ENCODE measurements around the gene PIK3R5. TPM values are rescaled to one million over a fixed set of nuclear protein-coding genes. Genes with fewer than 3 reads are reported as not detected.

Gene PIK3R5
- total RNA-seq, 1 experiment from 2014 or later = not detected

DNA sequence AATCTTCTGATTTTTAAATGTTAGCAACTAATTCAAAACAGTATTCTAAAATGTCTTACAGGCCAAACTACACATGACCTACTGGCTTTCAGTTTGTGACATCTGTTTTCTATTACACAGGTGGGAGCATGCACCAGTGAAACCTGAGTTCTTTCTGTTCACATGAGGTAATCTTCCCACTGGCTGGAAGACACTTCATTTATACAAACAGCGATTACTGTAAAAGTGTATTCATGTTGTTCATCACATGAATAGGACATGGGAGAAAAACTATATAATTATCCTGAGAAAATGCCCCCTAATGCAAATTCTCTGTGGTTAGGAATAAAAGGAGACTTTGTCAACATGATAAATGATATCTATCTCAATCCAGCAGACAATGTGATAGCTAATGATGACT lies 11.1 kb upstream of the PIK3R5 start:
- TF ChIP-seq, protein P1, sequence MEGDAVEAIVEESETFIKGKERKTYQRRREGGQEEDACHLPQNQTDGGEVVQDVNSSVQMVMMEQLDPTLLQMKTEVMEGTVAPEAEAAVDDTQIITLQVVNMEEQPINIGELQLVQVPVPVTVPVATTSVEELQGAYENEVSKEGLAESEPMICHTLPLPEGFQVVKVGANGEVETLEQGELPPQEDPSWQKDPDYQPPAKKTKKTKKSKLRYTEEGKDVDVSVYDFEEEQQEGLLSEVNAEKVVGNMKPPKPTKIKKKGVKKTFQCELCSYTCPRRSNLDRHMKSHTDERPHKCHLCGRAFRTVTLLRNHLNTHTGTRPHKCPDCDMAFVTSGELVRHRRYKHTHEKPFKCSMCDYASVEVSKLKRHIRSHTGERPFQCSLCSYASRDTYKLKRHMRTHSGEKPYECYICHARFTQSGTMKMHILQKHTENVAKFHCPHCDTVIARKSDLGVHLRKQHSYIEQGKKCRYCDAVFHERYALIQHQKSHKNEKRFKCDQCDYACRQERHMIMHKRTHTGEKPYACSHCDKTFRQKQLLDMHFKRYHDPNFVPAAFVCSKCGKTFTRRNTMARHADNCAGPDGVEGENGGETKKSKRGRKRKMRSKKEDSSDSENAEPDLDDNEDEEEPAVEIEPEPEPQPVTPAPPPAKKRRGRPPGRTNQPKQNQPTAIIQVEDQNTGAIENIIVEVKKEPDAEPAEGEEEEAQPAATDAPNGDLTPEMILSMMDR (IDR thresholded peaks at IDR 0.05; ENCODE audit: insufficient read depth in 1 of 2, low read depth in 1 of 2, low read length in 1 of 2, severe bottlenecking in 1 of 2, unreplicated experiment in 1 of 2) = no peak
- Histone ChIP-seq H3K4me1 (no peaks in the 10 kb centered on the region), H3K27me3 (replicated peaks; ENCODE audit: control insufficient read depth, insufficient read depth, low read length) (no peaks in the 10 kb centered on the region), H3K9me3 (no peaks in the 10 kb centered on the region), H3K4me3 (ENCODE audit: low read depth, low read length) (no peak overlapping the region), H3K36me3 (ENCODE audit: control insufficient read depth, insufficient read depth, low read length) (no peaks in the 10 kb centered on the region)
- peaks cover 9% of the 10 kb centered on the region for H3K9me3 Mint-ChIP-seq (ENCODE audit: unreplicated experiment)
- no peak overlapping the region for H3K4me3 Mint-ChIP-seq (ENCODE audit: unreplicated experiment)
- ChIA-PET POLR2A (no interaction called here), CTCF (no interaction called here)
- BruUV-seq (replicated peaks) = no TSS peak
- DNase-seq = no peak
- no peaks in the 10 kb centered on the region for H3K36me3 Mint-ChIP-seq (ENCODE audit: insufficient read depth, unreplicated experiment)
- no peak overlapping the region for H3K27ac Mint-ChIP-seq (ENCODE audit: unreplicated experiment)
- intact Hi-C loops (cut with micrococcal nuclease; ENCODE audit: unreplicated experiment) = no loop called here
- no peaks in the 10 kb centered on the region for H3K4me1 Mint-ChIP-seq (ENCODE audit: low read depth, unreplicated experiment)
- no peaks in the 10 kb centered on the region for H3K27me3 Mint-ChIP-seq (ENCODE audit: insufficient read depth, unreplicated experiment)

DNA sequence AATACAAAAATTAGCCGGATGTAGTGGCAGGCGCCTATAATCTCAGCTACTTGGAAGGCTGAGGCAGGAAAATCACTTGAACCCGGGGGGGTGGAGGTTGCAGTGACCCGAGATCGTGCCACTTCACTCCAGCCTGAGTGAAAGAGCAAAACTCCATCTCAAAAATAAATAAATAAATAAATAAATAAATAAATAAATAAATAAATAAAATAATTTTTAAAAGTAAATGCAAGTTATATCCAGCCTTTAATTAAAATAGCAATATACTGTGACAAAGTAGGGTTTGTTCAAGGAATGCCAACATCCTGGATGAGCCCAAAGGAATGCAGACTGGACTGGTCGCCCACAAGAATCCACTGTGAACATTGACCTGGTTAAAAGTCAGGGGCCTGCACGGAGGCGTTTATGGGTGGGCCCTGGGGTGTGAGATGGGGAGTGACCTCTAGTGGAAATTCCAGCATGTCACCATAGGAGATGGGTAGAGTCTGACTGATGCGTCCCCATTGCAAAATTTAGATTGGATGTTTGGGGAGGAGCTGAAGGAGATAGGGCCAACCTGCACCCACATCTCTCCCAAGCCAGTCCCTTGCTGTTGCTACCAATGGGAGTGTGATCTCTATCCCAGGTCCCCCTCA lies 9.7 kb upstream of the PIK3R5 start:
- H3K4me3 ChIP-seq (ENCODE audit: low read depth, low read length) = no peak overlapping the region
- Mint-ChIP-seq H3K4me1 (ENCODE audit: low read depth, unreplicated experiment) (no peaks in the 10 kb centered on the region), H3K36me3 (ENCODE audit: insufficient read depth, unreplicated experiment) (no peaks in the 10 kb centered on the region), H3K9me3 (ENCODE audit: unreplicated experiment) (peaks cover 12% of the 10 kb centered on the region), H3K27ac (ENCODE audit: unreplicated experiment) (no peak overlapping the region), H3K4me3 (ENCODE audit: unreplicated experiment) (no peak overlapping the region), H3K27me3 (ENCODE audit: insufficient read depth, unreplicated experiment) (no peaks in the 10 kb centered on the region)
- intact Hi-C loops (cut with micrococcal nuclease; ENCODE audit: unreplicated experiment) = no loop called here
- ChIA-PET POLR2A (no interaction called here), CTCF (no interaction called here)
- no peaks in the 10 kb centered on the region for H3K9me3 ChIP-seq
- DNase-seq = peak; percentile 19 to 40
- H3K36me3 ChIP-seq (ENCODE audit: control insufficient read depth, insufficient read depth, low read length) = no peaks in the 10 kb centered on the region
- TF ChIP-seq, protein P1 (IDR thresholded peaks at IDR 0.05; ENCODE audit: insufficient read depth in 1 of 2, low read depth in 1 of 2, low read length in 1 of 2, severe bottlenecking in 1 of 2, unreplicated experiment in 1 of 2) = no peak
- BruUV-seq (replicated peaks) = no TSS peak
- no peaks in the 10 kb centered on the region for H3K27me3 ChIP-seq (replicated peaks; ENCODE audit: control insufficient read depth, insufficient read depth, low read length)
- no peaks in the 10 kb centered on the region for H3K4me1 ChIP-seq

DNA sequence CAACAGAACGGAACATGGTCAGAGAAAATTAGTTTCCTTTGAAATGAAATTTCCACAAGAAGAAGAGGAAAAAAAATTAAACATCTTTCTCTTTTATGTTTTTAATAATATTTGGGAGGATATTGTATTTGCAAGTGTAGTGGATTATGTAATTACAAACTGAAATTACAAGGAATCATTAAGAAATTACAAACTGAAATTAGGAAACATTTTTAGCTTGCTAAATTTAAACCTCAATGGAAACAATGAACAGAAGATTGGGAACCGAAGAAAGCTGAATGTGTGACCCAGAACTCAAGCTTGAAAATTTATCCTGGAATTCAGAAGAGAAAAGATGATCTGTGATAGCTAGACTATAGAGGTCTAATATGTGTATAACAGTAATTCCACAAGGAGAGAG lies 4.4 kb upstream of the PIK3R5 start:
- no TSS peak for BruUV-seq (replicated peaks)

More for the DNA sequence above, 4.4 kb upstream of the PIK3R5 start:
- H3K27me3 ChIP-seq (replicated peaks; ENCODE audit: control insufficient read depth, insufficient read depth, low read length) = no peaks in the 10 kb centered on the region
- no peaks in the 10 kb centered on the region for H3K9me3 ChIP-seq
- POLR2A ChIA-PET = no interaction called here
- Mint-ChIP-seq H3K9me3 (ENCODE audit: unreplicated experiment) (peaks cover 12% of the 10 kb centered on the region), H3K27ac (ENCODE audit: unreplicated experiment) (no peak overlapping the region), H3K4me1 (ENCODE audit: low read depth, unreplicated experiment) (no peaks in the 10 kb centered on the region), H3K27me3 (ENCODE audit: insufficient read depth, unreplicated experiment) (peaks cover 6% of the 10 kb centered on the region), H3K36me3 (ENCODE audit: insufficient read depth, unreplicated experiment) (no peaks in the 10 kb centered on the region), H3K4me3 (ENCODE audit: unreplicated experiment) (no peak overlapping the region)
- no peaks in the 10 kb centered on the region for H3K36me3 ChIP-seq (ENCODE audit: control insufficient read depth, insufficient read depth, low read length)
- TF ChIP-seq, protein P1 (IDR thresholded peaks at IDR 0.05; ENCODE audit: insufficient read depth in 1 of 2, low read depth in 1 of 2, low read length in 1 of 2, severe bottlenecking in 1 of 2, unreplicated experiment in 1 of 2) = no peak
- no peaks in the 10 kb centered on the region for H3K4me1 ChIP-seq
- no peak overlapping the region for H3K4me3 ChIP-seq (ENCODE audit: low read depth, low read length)
- DNase-seq = no peak
- intact Hi-C loops (cut with micrococcal nuclease; ENCODE audit: unreplicated experiment) = no loop called here
- CTCF ChIA-PET = no interaction called here
